ENCODE measurements around the gene LRRC10. TPM values are rescaled to one million over a fixed set of nuclear protein-coding genes. Genes with fewer than 3 reads are reported as not detected.

Gene LRRC10
- total and polyA plus RNA-seq, 2 experiments from 2014 or later = not detected

- H3K4me2 ChIP-seq (ENCODE audit: unreplicated experiment) = no peak overlapping the region
- H3K36me3 ChIP-seq (ENCODE audit: low read depth) = no peaks in the 10 kb centered on the region
- H3K9me2 ChIP-seq (ENCODE audit: insufficient read depth) = no peaks in the 10 kb centered on the region
- H3K79me2 ChIP-seq (ENCODE audit: insufficient read depth) = no peaks in the 10 kb centered on the region
- no peak overlapping the region for H3K4me3 ChIP-seq
- H3K4me1 ChIP-seq (ENCODE audit: insufficient read depth) = no peaks in the 10 kb centered on the region
- H3F3A ChIP-seq (ENCODE audit: insufficient read depth) = no peaks in the 10 kb centered on the region
- 71 to 77% methylated on average over 8 of the region's 8 CpGs for WGBS, 2 experiments (ENCODE audit: low coverage in 1 of 2, low lambda C conversion rate in 2 of 2, missing lambda C conversion rate in 2 of 2)
- no peak for TF ChIP-seq EZH2phosphoT487 (IDR thresholded peaks at IDR 0.05; ENCODE audit: insufficient read depth, low read depth)
- no peak for TF ChIP-seq EZH2 (IDR thresholded peaks at IDR 0.05; ENCODE audit: insufficient read depth, poor library complexity, severe bottlenecking)
- H3K9me3 ChIP-seq (ENCODE audit: low read depth) = no peaks in the 10 kb centered on the region
- H3K27ac ChIP-seq = no peak overlapping the region
- H4K20me1 ChIP-seq (ENCODE audit: insufficient read depth) = no peaks in the 10 kb centered on the region
- H3K27me3 ChIP-seq (replicated peaks; ENCODE audit: insufficient read depth) = peaks cover 10% of the 10 kb centered on the region; the same call in 1 of the 2 replicates
- DNase-seq = no peak
- in situ Hi-C loops (cut with MboI) = no loop called here
- no peak overlapping the region for H3K9ac ChIP-seq
- H2AFZ ChIP-seq = no peak overlapping the region
Measured at GRCh38 chr12:69627501-69627900, 16.8 kb upstream of the LRRC10 start.

DNA sequence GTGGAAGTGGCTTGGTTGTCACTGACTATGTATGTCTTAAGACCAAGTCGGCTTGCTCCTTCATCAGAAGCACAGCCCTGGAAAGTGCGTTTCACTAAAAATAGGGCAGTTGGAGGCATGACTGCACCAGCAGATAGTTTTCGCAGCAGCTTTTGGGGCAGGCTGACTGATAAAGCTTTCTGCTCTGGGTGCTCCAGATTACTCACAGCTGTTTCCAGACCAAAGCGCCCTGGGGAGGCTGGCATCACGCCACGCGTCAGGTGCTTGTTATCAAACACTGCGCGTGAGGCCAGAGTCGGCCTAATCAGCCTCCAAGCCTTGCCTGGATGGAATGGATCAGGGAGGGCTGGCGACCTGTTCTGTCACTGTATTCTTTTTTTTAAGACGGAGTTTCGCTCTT lies 13.3 kb upstream of the LRRC10 start:
- H2AFZ ChIP-seq = no peak overlapping the region
- no peak overlapping the region for H3K27ac ChIP-seq
- no peak overlapping the region for H3K9ac ChIP-seq
- in situ Hi-C loops (cut with MboI) = no loop called here
- H3K4me2 ChIP-seq (ENCODE audit: unreplicated experiment) = no peak overlapping the region
- H3K4me1 ChIP-seq (ENCODE audit: insufficient read depth) = no peaks in the 10 kb centered on the region
- no peak for DNase-seq
- H3K36me3 ChIP-seq (ENCODE audit: low read depth) = no peaks in the 10 kb centered on the region
- no peaks in the 10 kb centered on the region for H3K9me3 ChIP-seq (ENCODE audit: low read depth)
- WGBS, 2 experiments (ENCODE audit: low coverage in 1 of 2, low lambda C conversion rate in 2 of 2, missing lambda C conversion rate in 2 of 2) = 78 to 81% methylated on average over 12 to 13 of the region's 13 CpGs
- no peaks in the 10 kb centered on the region for H3F3A ChIP-seq (ENCODE audit: insufficient read depth)
- no peaks in the 10 kb centered on the region for H4K20me1 ChIP-seq (ENCODE audit: insufficient read depth)
- TF ChIP-seq EZH2phosphoT487 (IDR thresholded peaks at IDR 0.05; ENCODE audit: insufficient read depth, low read depth) = no peak
- TF ChIP-seq EZH2 (IDR thresholded peaks at IDR 0.05; ENCODE audit: insufficient read depth, poor library complexity, severe bottlenecking) = no peak
- H3K27me3 ChIP-seq (replicated peaks; ENCODE audit: insufficient read depth) = peaks cover 10% of the 10 kb centered on the region; the same call in 1 of the 2 replicates
- no peak overlapping the region for H3K4me3 ChIP-seq
- H3K79me2 ChIP-seq (ENCODE audit: insufficient read depth) = no peaks in the 10 kb centered on the region
- no peaks in the 10 kb centered on the region for H3K9me2 ChIP-seq (ENCODE audit: insufficient read depth)

DNA sequence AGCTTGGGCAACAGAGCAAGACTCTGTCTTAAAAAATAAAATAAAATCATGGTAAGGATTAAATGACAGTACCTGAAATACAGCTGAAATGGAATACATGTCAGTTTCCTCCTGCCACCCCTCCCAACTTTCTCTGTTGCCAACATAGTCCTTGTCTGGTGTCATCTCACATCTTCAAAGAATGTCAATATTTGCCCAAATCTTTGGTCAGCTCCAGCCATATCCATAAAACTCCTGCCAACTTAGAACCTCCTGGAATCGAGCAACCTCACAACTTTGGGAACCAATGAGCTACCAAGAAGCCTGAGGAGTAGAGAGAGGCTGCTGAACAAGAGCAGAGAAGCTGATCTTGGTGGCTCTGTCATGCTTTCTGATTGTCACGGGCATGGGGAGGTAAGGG lies 10.8 kb upstream of the LRRC10 start:
- Histone ChIP-seq H3K9ac (no peak overlapping the region), H3K27me3 (replicated peaks; ENCODE audit: insufficient read depth) (peaks cover 16% of the 10 kb centered on the region), H3K9me3 (ENCODE audit: low read depth) (no peaks in the 10 kb centered on the region), H3K9me2 (ENCODE audit: insufficient read depth) (no peaks in the 10 kb centered on the region), H3K4me2 (ENCODE audit: unreplicated experiment) (no peak overlapping the region), H3K4me1 (ENCODE audit: insufficient read depth) (no peaks in the 10 kb centered on the region), H3K79me2 (ENCODE audit: insufficient read depth) (no peaks in the 10 kb centered on the region), H2AFZ (no peak overlapping the region), H3K4me3 (no peak overlapping the region), H3F3A (ENCODE audit: insufficient read depth) (no peaks in the 10 kb centered on the region), H3K36me3 (ENCODE audit: low read depth) (no peaks in the 10 kb centered on the region), H4K20me1 (ENCODE audit: insufficient read depth) (no peaks in the 10 kb centered on the region), H3K27ac (no peak overlapping the region)
- in situ Hi-C loops (cut with MboI) = no loop called here
- no peak for DNase-seq
- WGBS, 2 experiments (ENCODE audit: low coverage in 1 of 2, low lambda C conversion rate in 2 of 2, missing lambda C conversion rate in 2 of 2) = 48 to 57% methylated on average over 2 of the region's 2 CpGs
- TF ChIP-seq EZH2 (IDR thresholded peaks at IDR 0.05; ENCODE audit: insufficient read depth, poor library complexity, severe bottlenecking) = no peak
- TF ChIP-seq EZH2phosphoT487 (IDR thresholded peaks at IDR 0.05; ENCODE audit: insufficient read depth, low read depth) = no peak

DNA sequence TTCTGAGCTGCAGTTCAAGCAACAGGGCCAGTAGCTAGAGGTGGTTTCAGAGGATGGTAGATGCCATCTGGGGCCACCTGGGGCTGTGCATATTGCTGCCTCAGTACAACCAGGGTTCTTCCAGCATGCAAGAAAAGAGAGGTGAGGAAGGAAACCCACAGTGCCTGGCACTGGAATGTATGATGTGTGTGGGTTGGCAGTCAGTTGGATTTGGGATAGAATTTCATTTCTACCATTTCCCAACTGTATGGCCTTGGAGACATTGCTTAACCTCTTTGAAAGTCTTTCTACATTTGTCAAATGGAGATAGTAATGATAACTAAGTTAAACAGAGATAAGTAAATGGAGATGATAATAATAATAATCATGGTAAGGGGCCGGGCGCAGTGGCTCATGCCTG lies 10.2 kb upstream of the LRRC10 start:
- 79 to 86% methylated on average over 2 of the region's 2 CpGs for WGBS, 2 experiments (ENCODE audit: low coverage in 1 of 2, low lambda C conversion rate in 2 of 2, missing lambda C conversion rate in 2 of 2)
- H3K9me2 ChIP-seq (ENCODE audit: insufficient read depth) = no peaks in the 10 kb centered on the region
- no peaks in the 10 kb centered on the region for H3K9me3 ChIP-seq (ENCODE audit: low read depth)
- TF ChIP-seq EZH2phosphoT487 (IDR thresholded peaks at IDR 0.05; ENCODE audit: insufficient read depth, low read depth) = no peak
- no peak for TF ChIP-seq EZH2 (IDR thresholded peaks at IDR 0.05; ENCODE audit: insufficient read depth, poor library complexity, severe bottlenecking)
- in situ Hi-C loops (cut with MboI) = no loop called here
- no peaks in the 10 kb centered on the region for H3K4me1 ChIP-seq (ENCODE audit: insufficient read depth)
- no peak overlapping the region for H3K4me2 ChIP-seq (ENCODE audit: unreplicated experiment)
- no peaks in the 10 kb centered on the region for H3K79me2 ChIP-seq (ENCODE audit: insufficient read depth)
- H2AFZ ChIP-seq = no peak overlapping the region
- H3K4me3 ChIP-seq = no peak overlapping the region
- no peak overlapping the region for H3K27ac ChIP-seq
- no peaks in the 10 kb centered on the region for H3K36me3 ChIP-seq (ENCODE audit: low read depth)
- no peaks in the 10 kb centered on the region for H3F3A ChIP-seq (ENCODE audit: insufficient read depth)
- H3K27me3 ChIP-seq (replicated peaks; ENCODE audit: insufficient read depth) = peaks cover 16% of the 10 kb centered on the region
- H3K9ac ChIP-seq = no peak overlapping the region
- no peaks in the 10 kb centered on the region for H4K20me1 ChIP-seq (ENCODE audit: insufficient read depth)
- DNase-seq = no peak

DNA sequence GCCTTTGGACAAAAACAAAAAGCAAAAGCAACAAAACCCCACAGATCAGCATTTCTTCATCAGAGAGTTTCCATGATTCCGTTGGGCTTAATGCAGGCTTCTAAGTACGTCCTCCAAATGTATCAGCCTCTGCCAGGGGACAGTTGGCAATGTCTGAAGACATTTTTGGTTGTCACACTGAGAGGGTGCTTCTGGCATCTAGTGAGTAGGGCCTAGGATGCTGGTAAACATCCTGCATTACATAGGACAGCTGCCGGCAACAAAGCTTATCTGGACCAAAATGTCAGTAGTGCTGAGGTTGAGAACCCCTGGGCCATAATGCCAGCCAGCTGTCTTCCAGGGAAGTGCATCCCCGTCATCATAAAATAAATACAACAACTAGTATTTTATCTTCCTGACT lies 9.4 kb upstream of the LRRC10 start:
- no peak for DNase-seq
- Histone ChIP-seq H4K20me1 (ENCODE audit: insufficient read depth) (no peaks in the 10 kb centered on the region), H3K4me2 (ENCODE audit: unreplicated experiment) (no peak overlapping the region), H3F3A (ENCODE audit: insufficient read depth) (no peaks in the 10 kb centered on the region), H3K36me3 (ENCODE audit: low read depth) (no peaks in the 10 kb centered on the region), H3K4me3 (no peak overlapping the region), H2AFZ (no peak overlapping the region), H3K27ac (no peak overlapping the region), H3K79me2 (ENCODE audit: insufficient read depth) (no peaks in the 10 kb centered on the region), H3K9ac (no peak overlapping the region), H3K4me1 (ENCODE audit: insufficient read depth) (no peaks in the 10 kb centered on the region), H3K9me3 (ENCODE audit: low read depth) (no peaks in the 10 kb centered on the region), H3K27me3 (replicated peaks; ENCODE audit: insufficient read depth) (peaks cover 9% of the 10 kb centered on the region; the same call in 1 of the 2 replicates), H3K9me2 (ENCODE audit: insufficient read depth) (no peaks in the 10 kb centered on the region)
- in situ Hi-C loops (cut with MboI) = no loop called here
- WGBS, 2 experiments (ENCODE audit: low coverage in 1 of 2, low lambda C conversion rate in 2 of 2, missing lambda C conversion rate in 2 of 2) = 45 to 48% methylated on average over 4 of the region's 4 CpGs
- no peak for TF ChIP-seq EZH2phosphoT487 (IDR thresholded peaks at IDR 0.05; ENCODE audit: insufficient read depth, low read depth)
- TF ChIP-seq EZH2 (IDR thresholded peaks at IDR 0.05; ENCODE audit: insufficient read depth, poor library complexity, severe bottlenecking) = no peak
